ENCODE results near the gene DIP2C. TPM values are rescaled to one million over a fixed set of nuclear protein-coding genes. Genes with fewer than 3 reads are reported as not detected.
"Not testable (repeated sequence)": the region's sequence is repeated elsewhere in the genome, so short reads cannot be mapped to it uniquely, and the experiment has no call there.

DIP2C gene
- total RNA-seq, 1 donor, result 1.7 TPM

- Histone ChIP-seq H3K4me3 (ENCODE audit: low read length) (no peak overlapping the region), H3K4me1 (ENCODE audit: insufficient read depth, low read length) (no peaks in the 10 kb centered on the region), H3K27me3 (ENCODE audit: insufficient read depth, low read length) (no peaks in the 10 kb centered on the region), H3K9me3 (ENCODE audit: low read depth, low read length) (no peaks in the 10 kb centered on the region)
These were observed 293.4 kb downstream of the DIP2C start for GRCh38 chr10:396107-396506.

- Histone ChIP-seq H3K4me3 (ENCODE audit: low read length) (no peak overlapping the region), H3K4me1 (ENCODE audit: insufficient read depth, low read length) (no peaks in the 10 kb centered on the region), H3K9me3 (ENCODE audit: low read depth, low read length) (no peaks in the 10 kb centered on the region), H3K27me3 (ENCODE audit: insufficient read depth, low read length) (no peaks in the 10 kb centered on the region)
These were observed 293.8 kb downstream of the DIP2C start for GRCh38 chr10:395665-396064.

- not testable (repeated sequence) for H3K27me3 ChIP-seq (ENCODE audit: insufficient read depth, low read length); H3K4me1 ChIP-seq (ENCODE audit: insufficient read depth, low read length); H3K4me3 ChIP-seq (ENCODE audit: low read length); H3K9me3 ChIP-seq (ENCODE audit: low read depth, low read length)
These were observed 294.9 kb downstream of the DIP2C start for GRCh38 chr10:394439-395101.

- no peaks in the 10 kb centered on the region for H3K4me1 ChIP-seq (ENCODE audit: insufficient read depth, low read length)
- no peak overlapping the region for H3K4me3 ChIP-seq (ENCODE audit: low read length)
- no peaks in the 10 kb centered on the region for H3K27me3 ChIP-seq (ENCODE audit: insufficient read depth, low read length)
- no peaks in the 10 kb centered on the region for H3K9me3 ChIP-seq (ENCODE audit: low read depth, low read length)
These were observed 295.6 kb downstream of the DIP2C start for GRCh38 chr10:393787-394438.

- H3K27me3 ChIP-seq (ENCODE audit: insufficient read depth, low read length), result no peaks in the 10 kb centered on the region
- no peak overlapping the region for H3K4me3 ChIP-seq (ENCODE audit: low read length)
- no peaks in the 10 kb centered on the region for H3K9me3 ChIP-seq (ENCODE audit: low read depth, low read length)
- H3K4me1 ChIP-seq (ENCODE audit: insufficient read depth, low read length), result no peaks in the 10 kb centered on the region
These were observed 296.2 kb downstream of the DIP2C start for GRCh38 chr10:393106-393745.

- Histone ChIP-seq H3K9me3 (ENCODE audit: low read depth, low read length) (no peaks in the 10 kb centered on the region), H3K4me1 (ENCODE audit: insufficient read depth, low read length) (peaks cover 6% of the 10 kb centered on the region), H3K27me3 (ENCODE audit: insufficient read depth, low read length) (no peaks in the 10 kb centered on the region), H3K4me3 (ENCODE audit: low read length) (no peak overlapping the region)
These were observed 296.8 kb downstream of the DIP2C start for GRCh38 chr10:392705-393037.

- Histone ChIP-seq H3K27me3 (ENCODE audit: insufficient read depth, low read length) (no peaks in the 10 kb centered on the region), H3K4me1 (ENCODE audit: insufficient read depth, low read length) (peaks cover 8% of the 10 kb centered on the region), H3K9me3 (ENCODE audit: low read depth, low read length) (no peaks in the 10 kb centered on the region), H3K4me3 (ENCODE audit: low read length) (no peak overlapping the region)
These were observed 297.4 kb downstream of the DIP2C start for GRCh38 chr10:391847-392704.

- Histone ChIP-seq H3K9me3 (ENCODE audit: low read depth, low read length) (no peaks in the 10 kb centered on the region), H3K27me3 (ENCODE audit: insufficient read depth, low read length) (no peaks in the 10 kb centered on the region), H3K4me1 (ENCODE audit: insufficient read depth, low read length) (peaks cover 8% of the 10 kb centered on the region), H3K4me3 (ENCODE audit: low read length) (no peak overlapping the region)
These were observed 298.2 kb downstream of the DIP2C start for GRCh38 chr10:391305-391704.

- H3K4me3 ChIP-seq (ENCODE audit: low read length), result no peak overlapping the region
- no peaks in the 10 kb centered on the region for H3K9me3 ChIP-seq (ENCODE audit: low read depth, low read length)
- H3K27me3 ChIP-seq (ENCODE audit: insufficient read depth, low read length), result no peaks in the 10 kb centered on the region
- peaks cover 8% of the 10 kb centered on the region for H3K4me1 ChIP-seq (ENCODE audit: insufficient read depth, low read length)
These were observed 298.9 kb downstream of the DIP2C start for GRCh38 chr10:390449-391100.

- no peak overlapping the region for H3K4me3 ChIP-seq (ENCODE audit: low read length)
- peaks cover 8% of the 10 kb centered on the region for H3K4me1 ChIP-seq (ENCODE audit: insufficient read depth, low read length)
- no peaks in the 10 kb centered on the region for H3K27me3 ChIP-seq (ENCODE audit: insufficient read depth, low read length)
- no peaks in the 10 kb centered on the region for H3K9me3 ChIP-seq (ENCODE audit: low read depth, low read length)
These were observed 299.5 kb downstream of the DIP2C start for GRCh38 chr10:389836-390448.

GRCh38 chr10:389261-389790 lies 300.1 kb downstream of the DIP2C start:
- no peaks in the 10 kb centered on the region for H3K27me3 ChIP-seq (ENCODE audit: insufficient read depth, low read length)
- H3K4me1 ChIP-seq (ENCODE audit: insufficient read depth, low read length), result peaks cover 8% of the 10 kb centered on the region

GRCh38 chr10:388661-389045 lies 300.8 kb downstream of the DIP2C start:
- Histone ChIP-seq H3K4me1 (ENCODE audit: insufficient read depth, low read length) (peaks cover 8% of the 10 kb centered on the region), H3K4me3 (ENCODE audit: low read length) (no peak overlapping the region), H3K27me3 (ENCODE audit: insufficient read depth, low read length) (no peaks in the 10 kb centered on the region), H3K9me3 (ENCODE audit: low read depth, low read length) (no peaks in the 10 kb centered on the region)

More at GRCh38 chr10:389261-389790, 300.1 kb downstream of the DIP2C start:
- Histone ChIP-seq H3K4me3 (ENCODE audit: low read length) (no peak overlapping the region), H3K9me3 (ENCODE audit: low read depth, low read length) (no peaks in the 10 kb centered on the region)

- Histone ChIP-seq H3K4me3 (ENCODE audit: low read length) (no peak overlapping the region), H3K9me3 (ENCODE audit: low read depth, low read length) (no peaks in the 10 kb centered on the region), H3K4me1 (ENCODE audit: insufficient read depth, low read length) (peaks cover 8% of the 10 kb centered on the region), H3K27me3 (ENCODE audit: insufficient read depth, low read length) (no peaks in the 10 kb centered on the region)
These were observed 301.4 kb downstream of the DIP2C start for GRCh38 chr10:387909-388660.

- no peak overlapping the region for H3K4me3 ChIP-seq (ENCODE audit: low read length)
- H3K9me3 ChIP-seq (ENCODE audit: low read depth, low read length), result no peaks in the 10 kb centered on the region
- H3K4me1 ChIP-seq (ENCODE audit: insufficient read depth, low read length), result peaks cover 9% of the 10 kb centered on the region
- H3K27me3 ChIP-seq (ENCODE audit: insufficient read depth, low read length), result no peaks in the 10 kb centered on the region
These were observed 301.9 kb downstream of the DIP2C start for GRCh38 chr10:387593-387891.
